Vagina (tissue), 2 donors: ENCODE results near the gene CADPS.

Experiments
- CTCF ChIP-seq, 3 experiments: fragments of 450-650 bp in 2 of 3; fragments of 200-600 bp in 1 of 3; sonication (generic) in 1 of 3; IDR thresholded peaks; one replicate each; pipeline ENCODE4 v1.5.1; 2017 to 2019; ENCODE audit warnings: antibody characterized with exemption in 3 of 3, mild to moderate bottlenecking in 2 of 3, moderate library complexity in 2 of 3
- POLR2A ChIP-seq, 2 donors: fragments of 450-650 bp; IDR thresholded peaks; one replicate each; pipeline ENCODE4 v1.6.1; 2017; ENCODE audit warnings: antibody characterized with exemption in 2 of 2, mild to moderate bottlenecking in 2 of 2, moderate library complexity in 2 of 2

GRCh38 chr3:62501289-62501668, 373.9 kb downstream of the CADPS start:
- TF ChIP-seq POLR2A (IDR thresholded peaks at IDR 0.05) (no peak), CTCF (IDR thresholded peaks at IDR 0.05) (no peak)
